HuH-7.5 (cell line): ENCODE data around the gene TNRC6B.
"Not testable (repeated sequence)": the region's sequence is repeated elsewhere in the genome, so short reads cannot be mapped to it uniquely, and the experiment has no call there.

Experiments
- DNase-seq: peaks from one replicate; pipeline ENCODE4 v3.0.0; 2011; ENCODE audit warnings: low spot score

The TNRC6B gene

GRCh38 chr22:40289991-40290459, 112.3 kb downstream of the TNRC6B start:
- DNase-seq = no peak

GRCh38 chr22:40290516-40290915, 112.8 kb downstream of the TNRC6B start:
- no peak for DNase-seq

DNA sequence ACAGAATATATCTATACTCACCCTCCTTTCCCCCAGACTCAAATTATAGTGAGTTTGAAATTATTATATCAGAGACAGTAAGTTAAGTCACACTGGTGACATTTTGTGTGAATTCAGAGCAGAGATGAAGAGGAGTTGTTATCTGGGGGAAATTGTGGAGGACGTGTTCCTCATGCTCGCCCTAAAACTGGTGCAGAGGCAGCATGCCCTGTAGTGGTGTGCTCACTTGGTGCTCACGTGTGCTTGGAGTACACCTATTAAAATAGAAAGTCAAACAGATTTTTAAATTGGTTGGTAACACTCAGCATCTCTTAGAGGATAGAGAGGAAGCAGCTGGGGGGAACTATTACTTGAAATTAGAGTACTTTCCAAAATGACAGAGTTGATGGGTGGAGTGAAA, 117.0 kb downstream of the TNRC6B start:
- DNase-seq = no peak

GRCh38 chr22:40300316-40300715, 122.6 kb downstream of the TNRC6B start:
- DNase-seq = no peak

GRCh38 chr22:40300884-40301672, 123.4 kb downstream of the TNRC6B start:
- DNase-seq = no peak

GRCh38 chr22:40302149-40302548, 124.4 kb downstream of the TNRC6B start:
- no peak for DNase-seq

GRCh38 chr22:40305625-40306024, 127.9 kb downstream of the TNRC6B start:
- no peak for DNase-seq

GRCh38 chr22:40308999-40309573, 131.4 kb downstream of the TNRC6B start:
- no peak for DNase-seq

GRCh38 chr22:40309631-40310030, 131.9 kb downstream of the TNRC6B start:
- DNase-seq = no peak

DNA sequence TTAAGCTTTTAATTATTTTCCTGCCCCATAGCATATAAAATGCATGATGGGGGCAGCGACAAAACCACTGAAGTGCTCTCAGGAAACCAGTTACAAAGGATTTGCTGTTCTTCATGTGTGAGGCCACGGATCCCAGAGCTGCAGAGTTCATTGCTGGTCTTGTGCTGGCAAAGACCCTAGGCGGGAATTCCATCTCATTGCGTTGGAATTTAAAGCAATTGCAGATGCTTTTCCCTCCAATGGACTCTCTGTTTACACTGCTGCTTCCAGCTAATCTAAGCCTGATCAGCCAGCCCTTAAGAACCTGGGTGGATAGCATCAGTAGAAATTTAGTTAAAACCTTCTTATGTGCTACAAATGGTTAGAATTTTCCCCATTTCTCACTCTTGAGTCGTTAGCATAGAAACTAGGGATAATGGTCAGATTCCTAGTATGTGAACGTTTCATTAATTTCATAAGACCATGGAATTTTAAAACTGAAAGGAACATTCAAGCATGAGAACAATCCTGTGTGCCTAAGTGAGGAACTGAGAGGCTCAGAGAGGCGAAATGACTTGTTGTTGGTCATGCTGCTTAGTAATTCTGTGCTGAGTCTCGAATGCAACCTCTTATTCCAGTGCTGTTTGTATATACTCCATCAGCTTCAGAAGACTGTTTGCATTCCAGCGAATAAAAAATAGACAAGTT, 132.5 kb downstream of the TNRC6B start:
- no peak for DNase-seq

DNA sequence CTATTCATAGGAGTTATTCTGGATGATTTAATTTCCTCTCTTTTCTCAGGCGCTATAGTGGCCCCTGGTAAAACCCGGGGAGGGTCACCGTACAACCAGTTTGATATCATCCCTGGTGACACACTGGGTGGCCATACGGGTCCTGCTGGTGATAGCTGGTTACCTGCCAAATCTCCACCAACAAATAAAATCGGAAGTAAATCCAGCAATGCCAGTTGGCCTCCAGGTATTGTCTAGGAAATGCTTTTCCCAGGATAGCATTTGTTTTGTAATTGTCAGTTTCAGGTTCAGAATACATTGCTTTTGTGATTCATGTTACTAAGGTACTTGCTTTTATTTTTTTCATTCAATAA, 133.0 kb downstream of the TNRC6B start:
- no peak for DNase-seq

DNA sequence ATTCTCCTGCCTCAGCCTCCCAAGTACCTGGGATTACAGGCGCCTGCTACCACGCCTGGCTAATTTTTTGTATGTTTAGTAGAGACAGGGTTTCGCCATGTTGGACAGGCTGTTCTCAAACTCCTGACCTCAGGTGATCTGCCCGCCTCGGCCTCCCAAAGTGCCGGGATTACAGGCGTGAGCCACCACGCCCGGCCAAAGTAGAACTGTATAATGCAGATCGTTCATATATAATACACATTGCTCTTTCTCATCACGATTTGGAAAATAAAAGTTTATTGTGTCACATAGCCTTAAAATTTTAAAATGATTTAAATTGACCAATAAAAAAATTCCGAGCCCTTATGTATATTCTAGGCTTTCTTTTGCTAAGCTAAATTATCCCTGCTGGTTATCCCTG, 133.9 kb downstream of the TNRC6B start:
- DNase-seq = not testable (repeated sequence)

GRCh38 chr22:40312050-40312449, 134.3 kb downstream of the TNRC6B start:
- no peak for DNase-seq

GRCh38 chr22:40313007-40313406, 135.3 kb downstream of the TNRC6B start:
- DNase-seq = no peak

GRCh38 chr22:40314041-40314440, 136.3 kb downstream of the TNRC6B start:
- DNase-seq = no peak

- no peak for DNase-seq
These were observed 143.0 kb downstream of the TNRC6B start for GRCh38 chr22:40320687-40321086.

- no peak for DNase-seq
These were observed 144.3 kb downstream of the TNRC6B start for GRCh38 chr22:40322021-40322420.

GRCh38 chr22:40322818-40323447, 145.2 kb downstream of the TNRC6B start:
- no peak for DNase-seq

DNA sequence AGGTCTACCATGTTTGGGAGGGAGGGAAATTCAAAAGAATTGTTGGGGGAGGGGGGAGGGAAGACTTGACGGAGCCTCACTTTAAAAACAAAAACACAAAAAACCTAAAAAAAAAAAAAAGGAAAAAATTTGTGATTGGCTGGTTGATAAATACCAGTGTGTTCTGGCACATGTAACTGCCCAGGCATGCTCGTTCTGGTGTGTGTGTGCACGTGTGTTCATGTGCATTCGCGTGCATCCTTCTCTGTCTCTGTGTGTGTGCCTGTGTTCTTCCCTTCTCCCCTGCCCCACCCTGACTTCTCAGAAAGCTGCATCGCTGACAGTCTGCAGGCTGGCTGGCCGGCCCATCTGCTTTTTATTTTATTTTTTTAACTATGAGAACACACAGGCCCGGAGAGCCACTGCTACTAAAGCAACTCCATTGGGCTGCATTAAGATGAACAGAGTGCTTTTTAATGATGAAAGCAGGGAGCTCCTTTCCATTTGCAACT, 146.0 kb downstream of the TNRC6B start:
- no peak for DNase-seq

DNA sequence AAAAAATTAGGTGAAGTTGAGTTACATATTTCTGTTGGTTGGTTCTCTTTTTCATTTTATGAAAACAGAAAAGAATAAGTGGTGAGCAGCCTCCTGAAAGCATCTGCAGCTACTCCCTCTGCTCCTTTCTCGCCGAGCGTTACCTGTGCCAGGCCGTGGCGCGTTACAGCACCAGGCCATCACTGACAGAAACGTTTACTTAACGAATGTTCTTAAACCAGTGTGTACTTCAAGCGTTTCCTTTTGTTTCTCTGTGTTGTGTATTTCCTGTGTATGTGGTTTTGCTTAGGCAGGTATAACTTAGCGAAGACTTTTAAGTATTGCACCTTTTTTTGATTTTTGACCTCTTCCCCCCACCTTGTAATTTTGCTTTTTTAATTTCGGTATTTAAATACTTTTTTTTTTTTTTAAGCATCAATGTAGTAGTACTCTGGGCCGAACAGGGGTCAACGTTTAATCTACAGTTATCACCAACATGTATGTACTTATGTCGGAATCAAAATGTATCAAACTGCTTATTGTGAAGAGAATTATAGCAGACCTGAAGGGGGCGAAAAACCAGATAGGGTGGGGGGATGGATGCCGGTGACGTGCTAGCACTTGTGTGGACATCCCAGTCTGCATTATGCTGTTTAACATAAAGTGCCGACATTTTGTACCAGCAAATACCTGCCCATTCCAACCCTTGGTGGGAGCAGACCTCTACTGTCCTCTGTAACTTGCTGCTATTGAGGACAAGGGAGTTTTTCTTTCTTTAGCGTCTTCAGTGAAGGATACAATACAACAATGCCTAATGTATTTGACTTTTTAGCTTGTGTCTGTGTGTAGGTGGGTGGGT, 147.0 kb downstream of the TNRC6B start:
- DNase-seq = no peak

DNA sequence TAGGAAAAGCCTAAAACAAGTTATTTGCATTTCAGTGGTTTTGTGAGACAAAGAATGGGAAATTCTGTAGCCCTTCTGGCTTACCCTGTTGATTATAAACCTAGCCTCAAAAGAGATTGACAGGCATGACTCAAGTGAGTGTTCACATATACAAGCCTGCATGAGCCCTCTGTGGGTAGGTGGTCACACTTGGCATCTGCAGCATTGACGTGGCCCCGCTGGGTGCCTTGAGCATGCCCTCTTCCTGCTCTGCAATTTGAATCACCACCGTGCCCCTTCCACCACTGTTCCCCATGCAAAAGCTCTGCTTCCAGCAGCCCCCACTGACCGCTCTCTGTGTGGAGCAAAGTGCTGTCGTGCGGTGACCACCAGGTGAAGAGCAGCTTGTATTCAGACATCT, 147.6 kb downstream of the TNRC6B start:
- no peak for DNase-seq
